ENCODE measurements around the gene MS4A7.

Gene MS4A7

GRCh38 chr11:60392361-60392760 lies 14.0 kb downstream of the MS4A7 start:
- Mint-ChIP-seq H3K27me3 (peaks cover 2% of the 10 kb centered on the region), H3K9me3 (no peaks in the 10 kb centered on the region), H3K4me1 (ENCODE audit: low read depth) (peaks cover 25% of the 10 kb centered on the region), H3K36me3 (ENCODE audit: low read depth) (no peaks in the 10 kb centered on the region), H3K4me3 (no peak overlapping the region), H3K27ac (no peak overlapping the region)

DNA sequence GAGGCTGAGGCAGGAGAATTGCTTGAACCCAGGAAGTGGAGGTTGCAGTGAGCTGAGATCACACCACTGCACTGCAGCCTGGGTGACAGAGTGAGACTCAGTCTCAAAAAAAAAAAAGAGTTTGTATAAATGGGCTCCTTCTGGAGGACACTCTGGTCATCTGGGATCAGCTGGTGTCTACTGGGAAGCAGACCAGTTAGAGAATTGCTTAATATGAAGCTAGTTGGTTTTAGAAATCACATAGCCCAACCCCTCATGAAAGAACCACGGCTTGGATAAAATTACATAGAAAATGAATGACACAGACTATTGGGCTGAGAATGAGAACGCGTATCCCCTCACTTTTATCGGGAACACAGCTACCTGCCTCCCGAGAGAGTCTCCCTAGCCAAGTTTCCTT lies 14.7 kb downstream of the MS4A7 start:
- H3K9me3 Mint-ChIP-seq = no peaks in the 10 kb centered on the region
- H3K4me3 Mint-ChIP-seq = no peak overlapping the region
- no peak overlapping the region for H3K27ac Mint-ChIP-seq
- H3K4me1 Mint-ChIP-seq (ENCODE audit: low read depth) = peaks cover 26% of the 10 kb centered on the region
- peaks cover 4% of the 10 kb centered on the region for H3K27me3 Mint-ChIP-seq
- no peaks in the 10 kb centered on the region for H3K36me3 Mint-ChIP-seq (ENCODE audit: low read depth)

GRCh38 chr11:60394666-60395380 lies 16.5 kb downstream of the MS4A7 start:
- H3K4me3 Mint-ChIP-seq = no peak overlapping the region
- peaks cover 4% of the 10 kb centered on the region for H3K27me3 Mint-ChIP-seq
- H3K27ac Mint-ChIP-seq = no peak overlapping the region
- peaks cover 18% of the 10 kb centered on the region for H3K4me1 Mint-ChIP-seq (ENCODE audit: low read depth)
- H3K36me3 Mint-ChIP-seq (ENCODE audit: low read depth) = no peaks in the 10 kb centered on the region
- no peaks in the 10 kb centered on the region for H3K9me3 Mint-ChIP-seq

DNA sequence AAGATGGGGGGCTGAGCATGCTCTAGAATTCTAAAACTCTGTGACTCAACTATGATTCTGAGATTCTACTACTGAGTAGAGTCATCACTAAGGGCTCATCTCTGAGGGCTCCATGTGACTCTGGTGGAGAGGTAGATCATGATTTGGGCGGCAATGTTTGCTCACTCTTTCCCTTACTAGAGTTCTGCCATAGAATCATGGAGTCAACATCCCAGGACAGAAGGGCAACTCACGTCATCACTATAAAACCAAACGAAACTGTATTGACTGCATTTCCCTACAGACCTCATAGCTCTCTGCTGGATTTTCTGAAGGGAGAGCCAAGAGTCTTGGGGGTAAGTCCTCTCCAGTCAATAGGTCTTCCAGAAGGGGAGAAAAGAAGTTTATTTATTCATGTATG lies 18.1 kb downstream of the MS4A7 start, which contains the start of gene MS4A14:
Gene MS4A14 (plus strand): TSS at position 78 of the 400 bp plus-strand sequence. CDS start 120 bp downstream, at position 198.
- peaks cover 14% of the 10 kb centered on the region for H3K4me1 Mint-ChIP-seq (ENCODE audit: low read depth)
- no peaks in the 10 kb centered on the region for H3K36me3 Mint-ChIP-seq (ENCODE audit: low read depth)
- H3K27me3 Mint-ChIP-seq = peaks cover 4% of the 10 kb centered on the region
- no peak within 1 kb of the TSS for H3K4me3 Mint-ChIP-seq
- H3K9me3 Mint-ChIP-seq = no peaks in the 10 kb centered on the region
- H3K27ac Mint-ChIP-seq = peak within 1 kb of the TSS; percentile 68

- peak overlapping the region; percentile 68 for H3K27ac Mint-ChIP-seq
- no peaks in the 10 kb centered on the region for H3K36me3 Mint-ChIP-seq (ENCODE audit: low read depth)
- no peaks in the 10 kb centered on the region for H3K9me3 Mint-ChIP-seq
- H3K4me3 Mint-ChIP-seq = no peak overlapping the region
- H3K27me3 Mint-ChIP-seq = peaks cover 4% of the 10 kb centered on the region
- peaks cover 14% of the 10 kb centered on the region for H3K4me1 Mint-ChIP-seq (ENCODE audit: low read depth)
Measured at GRCh38 chr11:60396799-60397198, 18.5 kb downstream of the MS4A7 start.

DNA sequence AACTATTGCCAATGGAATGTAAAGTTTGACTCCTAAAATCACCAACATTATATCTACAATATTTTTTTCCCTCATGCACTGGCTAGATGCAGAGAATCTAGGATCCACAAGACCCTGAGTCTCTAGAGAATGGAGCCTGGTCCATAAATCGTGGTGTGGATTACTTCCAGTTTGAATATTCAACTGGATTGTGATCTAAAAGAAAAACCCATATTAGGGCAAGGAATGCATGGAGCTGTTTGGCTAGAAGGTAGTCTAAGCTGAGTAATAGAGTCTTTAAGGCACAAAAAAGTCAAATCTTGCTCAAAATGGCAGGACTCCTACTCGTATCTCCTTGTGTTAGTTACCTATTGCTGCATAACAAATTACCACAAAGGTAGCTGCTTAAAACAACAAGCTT lies 41.7 kb downstream of the MS4A7 start:
- Mint-ChIP-seq H3K9me3 (peaks cover 4% of the 10 kb centered on the region), H3K4me1 (ENCODE audit: low read depth) (peaks cover 5% of the 10 kb centered on the region), H3K27ac (no peak overlapping the region), H3K36me3 (ENCODE audit: low read depth) (no peaks in the 10 kb centered on the region), H3K4me3 (no peak overlapping the region), H3K27me3 (peaks cover 14% of the 10 kb centered on the region)

DNA sequence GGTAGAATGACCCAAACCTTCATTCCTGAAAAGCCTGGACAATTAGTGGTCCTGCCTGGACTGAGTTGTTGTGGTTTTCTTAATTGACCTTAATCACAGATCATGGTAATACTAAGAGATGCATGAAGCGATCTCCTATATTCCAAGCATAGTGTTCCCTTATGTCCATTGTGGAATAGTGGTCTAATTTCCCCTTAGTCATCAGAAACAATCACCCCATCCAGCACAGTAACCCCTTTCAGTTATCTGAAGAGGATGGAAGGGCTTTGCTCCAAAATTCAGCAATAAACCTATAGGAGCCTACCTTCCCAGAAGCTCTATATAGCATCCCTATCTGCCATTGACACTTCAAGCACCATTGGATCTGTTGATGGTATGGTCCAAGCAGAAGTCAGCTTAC lies 44.3 kb downstream of the MS4A7 start:
- Mint-ChIP-seq H3K4me3 (no peak overlapping the region), H3K4me1 (ENCODE audit: low read depth) (peaks cover 5% of the 10 kb centered on the region), H3K9me3 (peaks cover 4% of the 10 kb centered on the region), H3K27me3 (peaks cover 4% of the 10 kb centered on the region), H3K36me3 (ENCODE audit: low read depth) (no peaks in the 10 kb centered on the region), H3K27ac (no peak overlapping the region)

- Mint-ChIP-seq H3K4me1 (ENCODE audit: low read depth) (no peaks in the 10 kb centered on the region), H3K4me3 (no peak overlapping the region), H3K9me3 (no peaks in the 10 kb centered on the region), H3K27me3 (peaks cover 10% of the 10 kb centered on the region), H3K36me3 (ENCODE audit: low read depth) (no peaks in the 10 kb centered on the region), H3K27ac (no peak overlapping the region)
Measured at GRCh38 chr11:60428517-60428916, 50.2 kb downstream of the MS4A7 start.

DNA sequence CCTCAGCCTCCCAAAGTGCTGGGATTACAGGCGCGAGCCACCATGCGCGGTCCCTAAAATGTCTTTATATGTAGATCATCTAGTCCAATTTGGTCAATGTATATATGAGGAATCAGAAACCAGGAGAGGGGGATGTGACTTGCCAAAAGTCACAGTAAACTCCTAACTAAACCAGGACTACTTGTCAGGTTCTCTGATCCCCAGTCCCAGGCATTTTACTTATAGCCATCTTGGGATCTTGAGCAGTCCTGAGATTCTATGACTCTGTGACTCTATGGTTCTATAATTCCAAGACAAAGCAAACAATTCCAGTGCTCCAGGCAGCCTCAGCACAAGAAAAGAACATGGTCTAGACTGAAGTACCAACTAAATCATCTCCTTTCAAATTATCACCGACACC lies 50.9 kb downstream of the MS4A7 start, which contains the start of gene MS4A5:
Gene MS4A5 (plus strand): TSS at position 301 of the 400 bp plus-strand sequence. CDS start 103 bp downstream, outside the sequence.
- peaks cover 10% of the 10 kb centered on the region for H3K27me3 Mint-ChIP-seq

DNA sequence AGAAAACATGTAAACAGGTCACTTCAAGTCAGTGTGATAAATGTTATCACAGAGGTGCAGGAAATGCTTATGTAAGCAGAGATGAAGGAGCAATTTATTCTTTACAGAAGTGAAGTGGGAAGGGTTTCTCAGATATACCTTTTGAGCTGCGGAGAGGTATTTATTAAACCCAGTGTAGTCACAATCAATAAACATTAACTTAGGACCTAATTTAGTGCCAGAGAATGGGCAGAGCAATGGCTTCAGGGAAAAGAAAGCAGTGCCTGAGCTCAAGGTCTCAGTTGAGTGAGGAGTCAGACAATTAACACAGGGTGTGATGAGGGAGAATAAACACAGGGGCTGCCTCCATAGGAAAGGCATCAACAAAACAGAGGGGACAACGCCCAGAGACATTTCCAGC lies 52.9 kb downstream of the MS4A7 start:
- Mint-ChIP-seq H3K27ac (no peak overlapping the region), H3K27me3 (peaks cover 10% of the 10 kb centered on the region)

More for the DNA sequence above, 50.9 kb downstream of the MS4A7 start, which contains the start of gene MS4A5:
- no peaks in the 10 kb centered on the region for H3K9me3 Mint-ChIP-seq
- H3K36me3 Mint-ChIP-seq (ENCODE audit: low read depth) = no peaks in the 10 kb centered on the region
- no peak within 1 kb of the TSS for H3K27ac Mint-ChIP-seq
- no peaks in the 10 kb centered on the region for H3K4me1 Mint-ChIP-seq (ENCODE audit: low read depth)
- no peak within 1 kb of the TSS for H3K4me3 Mint-ChIP-seq

DNA sequence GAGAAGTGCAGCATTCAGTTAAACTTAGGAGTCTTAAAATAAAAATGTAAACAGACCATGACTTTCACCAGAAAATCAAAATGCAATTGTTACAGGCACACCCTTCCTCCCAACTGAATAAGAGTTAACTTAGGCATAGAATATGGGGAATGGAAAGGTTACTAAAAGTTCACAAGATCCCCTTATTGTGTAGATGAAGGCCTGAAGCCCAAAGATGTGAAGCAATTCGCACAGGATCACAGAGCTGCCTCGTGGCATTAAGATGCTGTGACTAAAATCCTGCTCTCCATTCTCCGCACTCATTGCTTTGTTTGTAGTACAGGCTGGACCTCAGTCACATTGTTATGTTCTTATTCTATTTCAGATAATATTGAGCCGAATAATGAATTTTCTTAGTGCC lies 55.1 kb downstream of the MS4A7 start:
- no peaks in the 10 kb centered on the region for H3K9me3 Mint-ChIP-seq
- H3K4me1 Mint-ChIP-seq (ENCODE audit: low read depth) = no peaks in the 10 kb centered on the region

More for the DNA sequence above, 52.9 kb downstream of the MS4A7 start:
- no peak overlapping the region for H3K4me3 Mint-ChIP-seq
- H3K4me1 Mint-ChIP-seq (ENCODE audit: low read depth) = no peaks in the 10 kb centered on the region
- no peaks in the 10 kb centered on the region for H3K36me3 Mint-ChIP-seq (ENCODE audit: low read depth)
- H3K9me3 Mint-ChIP-seq = no peaks in the 10 kb centered on the region

More for the DNA sequence above, 55.1 kb downstream of the MS4A7 start:
- no peaks in the 10 kb centered on the region for H3K36me3 Mint-ChIP-seq (ENCODE audit: low read depth)
- H3K4me3 Mint-ChIP-seq = no peak overlapping the region
- peaks cover 6% of the 10 kb centered on the region for H3K27me3 Mint-ChIP-seq
- H3K27ac Mint-ChIP-seq = no peak overlapping the region

Data from stimulated activated naive CD8-positive, alpha-beta T cell treated with anti-CD3 and anti-CD28 coated beads, Interleukin-15, Interleukin-2, amounts not matched to agents 100 ng/mL and 50 ng/mL, for 24 hours (primary cell).